Suppressor macrophage treated with lipopolysaccharide for 4 hours (primary cell): Measurements from ENCODE around the gene TIAM2.

Experiments used
- DNase-seq: peaks from one replicate; pipeline ENCODE4 v3.0.0-alpha.2; 2020

The TIAM2 gene

DNA sequence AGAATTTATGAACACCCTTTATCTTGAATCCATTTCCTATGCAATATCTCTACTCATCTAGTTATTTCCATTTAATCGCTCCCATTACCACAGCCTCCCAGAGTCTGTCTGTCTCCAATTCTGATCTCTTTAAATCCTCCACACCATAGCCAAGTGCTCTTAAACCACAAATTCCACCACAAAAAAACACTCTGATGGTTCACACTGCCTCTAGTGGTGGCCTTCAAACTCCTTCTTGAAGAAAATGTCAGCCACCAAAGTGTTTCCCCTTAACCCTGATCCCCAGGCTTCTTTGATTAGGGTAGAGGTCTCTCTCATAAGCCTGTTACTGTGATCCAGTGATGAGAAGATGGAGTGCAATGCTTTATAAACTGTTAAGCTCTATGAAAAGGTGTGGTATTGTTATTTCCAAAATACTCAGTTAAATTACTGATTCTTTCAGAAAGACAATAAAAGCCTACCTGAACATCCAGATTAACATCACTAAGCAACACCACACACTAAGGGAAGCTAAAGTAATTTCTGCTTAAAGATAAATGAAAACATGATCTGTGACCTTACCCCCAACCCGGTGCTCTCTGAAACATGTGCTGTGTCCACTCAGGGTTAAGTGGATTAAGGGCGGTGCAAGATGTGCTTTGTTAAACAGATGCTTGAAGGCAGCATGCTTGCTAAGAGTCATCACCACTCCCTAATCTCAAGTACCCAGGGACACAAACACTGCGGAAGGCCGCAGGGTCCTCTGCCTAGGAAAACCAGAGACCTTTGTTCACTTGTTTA lies 273.2 kb downstream of the TIAM2 start:
- DNase-seq, result peak; percentile 29

- DNase-seq, result no peak
Measured at GRCh38 chr6:155269765-155270164, 274.6 kb downstream of the TIAM2 start.

DNA sequence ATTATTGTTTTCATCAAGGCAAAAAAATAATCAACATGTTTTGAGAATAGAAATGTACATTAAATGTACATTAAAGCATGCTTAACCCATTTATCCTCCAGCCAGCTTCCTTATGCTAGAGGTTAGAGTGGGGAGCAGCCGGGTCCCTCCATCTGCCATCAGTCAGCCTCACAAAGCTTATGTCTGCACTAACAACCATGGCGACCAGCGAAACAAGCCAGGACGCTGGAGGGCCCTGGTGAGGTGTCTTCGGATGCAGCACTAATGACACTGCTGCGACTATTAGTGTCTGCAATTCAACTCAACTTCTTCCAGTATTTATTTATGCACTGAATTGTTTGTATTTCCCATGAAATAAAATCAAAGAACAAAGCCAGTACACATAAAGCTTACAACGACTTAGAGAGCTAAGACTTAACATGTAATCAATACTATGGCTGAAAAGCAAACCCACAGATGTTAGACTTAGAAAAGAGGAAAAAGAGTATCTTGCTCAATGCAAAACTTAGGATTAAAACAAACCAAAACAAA lies 275.5 kb downstream of the TIAM2 start:
- DNase-seq, result no peak

DNA sequence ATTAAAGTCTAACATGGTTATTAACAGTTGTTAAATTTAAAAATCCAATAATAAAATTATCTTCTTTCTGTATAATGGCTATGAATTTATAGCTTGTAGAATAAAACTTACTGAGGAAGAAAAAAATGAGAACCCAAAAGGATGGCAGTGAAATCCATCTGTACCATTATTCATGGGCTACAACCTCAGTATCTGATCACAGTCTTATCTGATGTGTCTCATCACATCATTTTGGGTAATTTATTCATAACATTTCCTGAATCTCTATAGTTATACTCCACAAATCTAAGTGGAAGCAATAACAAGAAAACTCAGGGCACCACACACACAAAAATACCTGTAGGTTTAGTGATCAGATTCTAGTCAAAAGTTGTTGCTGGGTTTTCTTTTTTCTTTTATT lies 276.0 kb downstream of the TIAM2 start:
- no peak for DNase-seq

GRCh38 chr6:155272353-155273232 lies 277.5 kb downstream of the TIAM2 start:
- DNase-seq, result no peak

- no peak for DNase-seq
Measured at GRCh38 chr6:155273431-155273830, 278.3 kb downstream of the TIAM2 start.

DNA sequence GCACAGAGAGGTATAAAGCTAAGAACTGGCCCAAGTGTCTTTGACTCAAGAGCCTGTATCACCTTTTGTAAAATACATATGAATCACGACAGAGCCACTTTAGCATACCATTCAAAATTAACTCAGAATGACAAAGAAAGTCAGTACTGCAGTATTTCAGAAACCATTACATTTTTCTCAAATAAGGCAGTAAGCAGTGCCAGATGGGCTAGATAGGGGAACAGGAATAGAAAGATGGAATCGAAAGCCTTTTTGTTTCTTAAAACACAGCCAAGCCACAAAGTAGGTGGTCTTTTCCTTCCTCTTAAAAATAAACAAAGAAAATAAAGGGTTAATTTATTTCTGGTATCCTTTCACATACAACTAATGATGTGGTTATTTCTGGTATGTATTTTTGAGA lies 279.0 kb downstream of the TIAM2 start:
- DNase-seq, result no peak

DNA sequence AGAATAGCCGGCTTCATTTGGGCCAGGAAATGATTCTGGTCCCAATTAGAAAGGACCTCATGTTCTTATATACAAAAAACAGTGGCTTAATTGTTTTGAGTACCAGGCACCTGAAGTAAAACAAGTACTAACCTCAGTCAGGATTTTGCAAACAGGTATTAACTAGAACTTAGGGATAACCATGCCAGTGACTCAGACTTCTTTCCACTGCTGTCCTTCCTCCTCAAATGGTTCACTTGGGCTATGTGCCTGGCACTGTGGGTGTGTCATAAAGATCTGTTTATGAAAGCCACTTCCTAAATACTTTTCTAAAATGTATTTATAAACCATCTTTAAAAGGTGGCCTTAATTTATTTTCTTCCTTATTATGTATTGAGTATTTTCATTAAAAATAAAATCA lies 279.4 kb downstream of the TIAM2 start:
- DNase-seq, result no peak

DNA sequence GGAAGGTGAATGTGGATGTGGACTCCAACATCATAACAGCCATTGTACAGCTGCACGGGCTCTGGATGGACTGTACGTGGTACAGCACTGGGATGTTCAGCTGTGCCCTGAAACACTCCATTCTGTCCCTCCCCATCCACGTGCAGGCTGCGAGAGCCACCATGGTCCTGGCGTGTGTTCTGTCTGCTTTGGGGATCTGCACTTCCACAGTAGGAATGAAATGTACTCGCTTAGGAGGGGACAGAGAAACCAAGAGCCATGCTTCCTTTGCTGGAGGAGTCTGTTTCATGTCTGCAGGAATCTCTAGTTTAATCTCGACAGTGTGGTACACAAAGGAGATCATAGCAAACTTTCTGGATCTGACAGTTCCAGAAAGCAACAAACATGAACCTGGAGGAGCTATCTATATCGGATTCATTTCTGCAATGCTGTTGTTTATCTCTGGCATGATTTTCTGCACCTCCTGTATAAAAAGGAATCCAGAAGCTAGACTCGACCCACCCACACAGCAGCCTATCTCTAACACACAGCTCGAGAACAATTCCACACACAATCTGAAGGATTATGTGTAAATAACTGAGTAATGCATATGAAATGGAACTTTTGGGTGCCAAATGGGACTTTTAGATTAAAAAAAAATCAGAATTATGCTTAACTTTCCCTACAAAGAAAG lies 280.8 kb downstream of the TIAM2 start:
- DNase-seq, result no peak

- no peak for DNase-seq
Measured at GRCh38 chr6:155276638-155277037, 281.5 kb downstream of the TIAM2 start.

GRCh38 chr6:155278319-155279049 lies 283.4 kb downstream of the TIAM2 start:
- DNase-seq, result no peak

DNA sequence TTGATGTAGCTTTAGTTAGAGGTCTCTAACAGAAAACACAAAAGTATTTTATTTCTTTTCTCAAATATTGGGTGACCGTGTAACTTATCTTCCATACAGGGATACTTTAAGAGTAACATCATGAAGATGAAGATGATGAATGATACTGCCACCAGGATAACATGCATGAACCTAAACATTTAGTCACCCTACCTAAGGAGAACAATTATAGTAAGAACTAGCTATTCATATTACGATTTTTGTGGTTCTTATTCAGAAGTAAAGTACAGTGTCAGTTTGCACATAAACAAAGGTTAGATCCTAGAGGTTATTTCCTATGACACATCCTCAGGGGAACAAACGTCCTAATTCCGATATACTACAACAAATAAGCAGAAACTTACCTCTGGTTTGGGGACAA lies 289.7 kb downstream of the TIAM2 start:
- DNase-seq, result no peak

GRCh38 chr6:155287762-155288161 lies 292.6 kb downstream of the TIAM2 start:
- DNase-seq, result no peak

- no peak for DNase-seq
Measured at GRCh38 chr6:155290491-155290890, 295.4 kb downstream of the TIAM2 start.

- no peak for DNase-seq
Measured at GRCh38 chr6:155291291-155291690, 296.2 kb downstream of the TIAM2 start.

GRCh38 chr6:155292711-155293110 lies 297.6 kb downstream of the TIAM2 start:
- DNase-seq, result no peak

DNA sequence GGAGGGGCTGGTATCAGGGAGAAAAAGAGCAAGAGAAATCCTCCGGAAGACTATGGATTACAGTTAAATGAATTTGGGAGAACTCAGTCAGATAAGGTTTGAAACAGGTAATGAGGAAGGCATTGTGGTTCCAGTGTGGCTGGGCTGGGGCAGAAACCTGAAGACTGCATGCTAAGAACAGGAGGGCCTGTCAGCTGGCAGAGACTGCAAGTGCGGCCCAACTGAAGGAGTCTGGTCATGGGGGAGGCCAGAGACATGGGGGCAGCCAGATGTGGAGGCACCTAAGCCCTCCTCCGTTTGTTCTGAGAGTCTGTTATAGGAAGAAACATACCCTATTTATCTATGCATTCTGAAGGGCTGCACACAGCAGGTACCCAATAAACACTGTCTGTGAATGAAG lies 302.6 kb downstream of the TIAM2 start:
- DNase-seq, result no peak

- DNase-seq, result no peak
Measured at GRCh38 chr6:155301867-155302266, 306.8 kb downstream of the TIAM2 start.

DNA sequence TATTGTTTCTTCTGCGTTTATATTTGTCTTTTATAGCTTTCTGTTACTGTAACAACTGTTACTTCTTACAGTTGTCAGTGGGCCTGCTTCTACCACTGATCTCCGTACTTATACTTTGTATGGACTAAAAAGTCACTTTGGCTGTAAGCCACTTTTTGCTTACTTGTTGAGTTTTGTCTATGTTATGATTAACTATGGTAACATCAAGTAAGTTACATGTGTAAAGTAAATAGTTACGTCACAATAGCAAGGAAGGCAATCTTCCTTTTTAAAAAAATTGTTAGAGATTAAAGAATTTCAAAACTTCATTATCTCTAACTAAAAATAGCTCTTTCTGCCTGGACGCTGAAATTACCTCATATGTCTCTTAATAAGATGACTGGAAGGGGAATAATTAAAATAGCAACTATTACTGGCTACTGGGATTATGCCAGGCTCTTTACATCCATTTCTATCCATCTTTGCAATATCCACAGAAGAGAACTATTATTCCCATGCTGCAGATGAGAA lies 308.3 kb downstream of the TIAM2 start:
- no peak for DNase-seq

GRCh38 chr6:155306958-155307357 lies 311.8 kb downstream of the TIAM2 start:
- no peak for DNase-seq
